GM18907 (cell line): ENCODE results near the gene KIAA1328.

Source experiments
- ATAC-seq: cut with Tn5 transposase; IDR thresholded peaks from one replicate; pipeline ENCODE4 v1.9.1; 2021; ENCODE audit warnings: mild to moderate bottlenecking, moderate library complexity; ENCODE audit not compliant: unreplicated experiment

Gene KIAA1328

GRCh38 chr18:37272841-37273240 lies 443.9 kb downstream of the KIAA1328 start:
- no peak for ATAC-seq

- no peak for ATAC-seq
These were observed 445.6 kb downstream of the KIAA1328 start for GRCh38 chr18:37274309-37275236.

DNA sequence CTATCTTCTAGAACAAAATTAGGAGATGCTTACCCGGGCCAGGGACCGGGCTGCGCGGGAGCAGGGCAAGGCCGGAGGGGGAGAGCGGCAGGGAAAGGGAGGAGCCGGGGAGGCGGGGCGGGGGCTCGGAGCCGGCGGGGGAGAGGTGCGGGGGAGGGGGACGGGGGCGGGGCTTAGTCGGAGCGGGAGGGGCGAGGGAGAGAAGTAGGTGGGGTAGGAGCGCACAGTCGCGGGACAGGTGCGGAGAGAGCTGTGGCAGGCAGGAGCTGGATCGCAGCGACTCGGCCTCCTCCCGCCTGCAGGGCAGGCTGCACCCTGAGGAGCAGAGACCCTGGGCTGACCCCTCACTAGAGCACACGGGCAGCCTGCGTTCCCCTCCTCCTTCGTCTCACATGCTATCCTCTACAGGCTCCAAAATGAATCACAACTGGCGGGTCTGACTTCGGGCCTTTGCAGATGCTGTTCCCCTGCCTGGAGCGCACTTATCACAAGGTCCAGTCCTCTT lies 446.4 kb downstream of the KIAA1328 start:
- ATAC-seq: no peak

- no peak for ATAC-seq
These were observed 447.4 kb downstream of the KIAA1328 start for GRCh38 chr18:37276111-37276890.

DNA sequence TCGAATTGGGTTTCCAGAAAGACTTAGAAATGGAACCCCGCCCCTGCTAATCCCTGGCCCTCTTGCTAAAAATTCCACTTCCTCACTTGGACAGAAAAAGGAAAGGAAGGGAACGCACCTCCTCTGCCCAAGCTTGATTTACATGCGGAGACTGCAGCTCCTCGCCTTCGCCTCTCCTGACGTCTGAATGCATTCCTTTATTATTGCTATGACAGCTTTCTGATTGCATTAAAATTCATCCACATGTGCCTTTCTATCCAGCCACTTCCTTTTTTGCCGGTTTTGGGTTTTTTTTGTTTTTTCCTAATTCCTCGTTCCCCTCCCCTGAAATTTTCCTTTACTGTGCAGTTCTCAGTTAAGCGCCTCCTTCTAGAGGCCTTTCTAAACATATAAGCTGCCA lies 448.9 kb downstream of the KIAA1328 start:
- no peak for ATAC-seq
